Fibroblast of pulmonary artery (primary cell): ENCODE data around the gene RPEL1.

ENCODE experiments used
- DNase-seq: peaks from one replicate; pipeline ENCODE4 v3.0.0-alpha.2; 2010; ENCODE audit warnings: low read depth
- H3K4me3 ChIP-seq: replicated peaks from 2 replicates; pipeline ENCODE4 v1.5.1; 2011; ENCODE audit warnings: low read depth, mild to moderate bottlenecking, control low read depth, low read length, moderate library complexity
- CTCF ChIP-seq: IDR thresholded peaks from 2 replicates; pipeline ENCODE4 v1.5.1; 2011; ENCODE audit warnings: mild to moderate bottlenecking, control low read depth, low read length, inconsistent platforms; ENCODE audit errors: missing control alignments

Gene RPEL1

GRCh38 chr10:103280506-103280905 lies 34.8 kb downstream of the RPEL1 start:
- no peak for DNase-seq
- H3K4me3 ChIP-seq: no peak overlapping the region
- no peak for TF ChIP-seq CTCF

- no peak for DNase-seq
- H3K4me3 ChIP-seq: no peak overlapping the region
- no peak for TF ChIP-seq CTCF
Measured at GRCh38 chr10:103281753-103282152, 36.1 kb downstream of the RPEL1 start.

GRCh38 chr10:103282961-103283360 lies 37.3 kb downstream of the RPEL1 start:
- no peak for TF ChIP-seq CTCF
- DNase-seq: no peak
- H3K4me3 ChIP-seq: no peak overlapping the region

GRCh38 chr10:103284170-103284569 lies 38.5 kb downstream of the RPEL1 start:
- H3K4me3 ChIP-seq: no peak overlapping the region
- TF ChIP-seq CTCF: no peak
- DNase-seq: peak; percentile 62

- no peak for DNase-seq
- H3K4me3 ChIP-seq: no peak overlapping the region
- TF ChIP-seq CTCF: no peak
Measured at GRCh38 chr10:103287992-103288391, 42.3 kb downstream of the RPEL1 start.

- no peak for TF ChIP-seq CTCF
- DNase-seq: no peak
- no peak overlapping the region for H3K4me3 ChIP-seq
Measured at GRCh38 chr10:103291588-103291987, 45.9 kb downstream of the RPEL1 start.

- TF ChIP-seq CTCF: no peak
- peak; percentile 84 for DNase-seq
Measured at GRCh38 chr10:103295374-103296015, 49.8 kb downstream of the RPEL1 start.

More at GRCh38 chr10:103295374-103296015, 49.8 kb downstream of the RPEL1 start:
- H3K4me3 ChIP-seq: no peak overlapping the region
